GM18861 (cell line): ENCODE data around the gene NFYB.
"Not testable (repeated sequence)": the region's sequence is repeated elsewhere in the genome, so short reads cannot be mapped to it uniquely, and the experiment has no call there.

Source experiments
- ATAC-seq: cut with Tn5 transposase; IDR thresholded peaks from one replicate; pipeline ENCODE4 v1.9.1; 2021; ENCODE audit not compliant: unreplicated experiment

The NFYB gene

DNA sequence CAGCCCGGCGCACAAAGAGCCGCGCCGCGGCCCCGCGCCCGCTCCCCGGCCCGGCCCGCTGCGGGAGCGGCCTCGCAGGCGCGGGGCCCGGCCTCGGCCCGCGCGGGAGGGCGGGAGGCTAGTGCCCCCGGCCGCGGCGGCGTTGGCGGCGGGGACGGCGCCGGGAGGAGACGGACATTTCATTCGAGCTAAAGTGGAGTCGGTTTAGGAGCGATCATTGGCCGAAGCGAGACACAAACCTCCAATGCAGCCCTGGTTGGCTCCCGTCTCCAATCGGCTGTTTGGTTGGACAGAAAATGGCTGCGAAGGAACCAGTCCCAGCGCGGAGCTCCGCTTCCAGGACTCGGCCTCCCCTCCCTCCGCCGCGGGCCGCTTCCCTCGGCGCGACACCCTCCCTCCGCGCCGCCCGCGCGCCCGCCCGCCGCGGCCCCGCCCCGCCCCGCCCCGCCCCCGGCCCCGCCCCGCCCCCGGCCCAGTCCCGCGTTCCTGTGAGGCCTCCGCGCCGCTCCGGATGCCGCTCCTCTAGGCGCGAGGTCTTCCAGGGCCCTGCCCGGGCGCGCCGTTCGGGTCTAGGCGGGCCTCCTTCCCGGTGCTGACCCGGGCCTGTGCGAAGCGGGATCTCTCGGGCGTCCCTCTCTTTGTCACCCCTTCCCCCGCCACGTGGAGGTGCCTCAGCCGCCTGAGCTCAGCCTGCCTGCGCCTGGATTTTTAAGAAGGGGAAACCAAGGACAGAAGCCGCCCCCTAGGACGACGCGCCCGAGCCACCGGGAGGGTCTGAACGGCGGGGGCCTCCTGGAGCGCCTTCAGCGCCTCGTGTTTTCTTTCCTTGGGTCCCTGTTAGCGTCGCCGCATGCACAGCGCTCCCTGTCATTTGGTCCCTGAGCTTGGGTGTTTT, at the start of gene NFYB:
NFYB (minus strand) TSS at position 309 of the 895 bp plus-strand sequence. CDS start 2,757 bp downstream, outside the sequence.
- ATAC-seq: peak; percentile 87

DNA sequence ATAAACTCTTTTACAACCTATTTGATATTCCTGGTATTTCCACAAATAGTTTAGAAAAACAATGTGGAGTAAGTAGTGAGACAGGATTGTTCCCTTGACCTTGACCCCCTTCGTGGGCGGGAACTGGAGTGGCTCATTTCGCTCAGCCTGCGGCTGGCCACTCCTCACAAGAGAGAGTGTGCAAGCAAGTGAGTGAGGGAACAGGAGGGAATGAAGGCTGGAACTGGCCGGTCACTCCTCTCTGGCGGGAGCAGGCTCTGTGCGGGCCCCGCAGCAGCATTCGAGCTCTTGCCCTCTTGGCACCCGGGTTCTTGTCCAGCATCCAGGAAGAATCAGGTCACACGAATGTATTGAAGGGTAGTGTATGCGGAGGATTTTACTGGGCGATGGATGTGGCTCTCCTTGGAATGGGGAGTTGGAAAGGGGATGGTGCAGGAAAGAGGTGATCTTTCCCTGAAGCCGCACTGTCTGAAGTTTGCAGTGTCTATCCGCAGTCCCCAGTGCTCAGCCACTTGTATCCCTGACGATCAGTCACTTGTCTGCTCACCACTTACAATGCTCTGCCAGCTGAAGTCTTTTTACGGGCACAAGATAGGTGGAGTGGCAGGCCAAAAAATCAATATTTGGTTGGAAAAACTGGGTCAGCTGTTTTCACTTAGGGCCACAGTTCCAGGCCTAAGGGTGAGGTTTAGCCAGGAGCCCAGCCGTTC, 49.6 kb upstream of the NFYB start:
- ATAC-seq: no peak

- ATAC-seq: no peak
Observed at GRCh38 chr12:104183443-104183842, 45.4 kb upstream of the NFYB start.

GRCh38 chr12:104182621-104183378, 44.8 kb upstream of the NFYB start:
- no peak for ATAC-seq

DNA sequence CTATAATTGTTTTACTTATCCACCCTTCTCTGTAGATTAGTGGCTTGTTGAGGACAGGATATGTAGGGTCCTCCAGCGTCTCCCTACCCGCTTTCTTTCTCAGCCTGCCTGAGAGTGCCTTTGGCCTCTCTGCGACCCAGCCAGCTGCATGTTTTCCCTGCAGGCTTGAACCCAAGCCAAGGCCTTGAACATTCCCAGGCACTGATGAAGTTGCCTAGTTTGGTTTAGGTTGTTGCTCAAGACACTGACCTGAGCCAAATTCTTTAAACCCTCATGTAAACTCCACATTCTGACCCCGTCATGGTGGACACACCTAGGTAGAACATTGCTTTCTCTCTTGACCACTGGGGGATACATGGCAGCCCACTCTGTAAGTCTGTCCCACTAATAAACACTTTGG, 44.1 kb upstream of the NFYB start:
- no peak for ATAC-seq

DNA sequence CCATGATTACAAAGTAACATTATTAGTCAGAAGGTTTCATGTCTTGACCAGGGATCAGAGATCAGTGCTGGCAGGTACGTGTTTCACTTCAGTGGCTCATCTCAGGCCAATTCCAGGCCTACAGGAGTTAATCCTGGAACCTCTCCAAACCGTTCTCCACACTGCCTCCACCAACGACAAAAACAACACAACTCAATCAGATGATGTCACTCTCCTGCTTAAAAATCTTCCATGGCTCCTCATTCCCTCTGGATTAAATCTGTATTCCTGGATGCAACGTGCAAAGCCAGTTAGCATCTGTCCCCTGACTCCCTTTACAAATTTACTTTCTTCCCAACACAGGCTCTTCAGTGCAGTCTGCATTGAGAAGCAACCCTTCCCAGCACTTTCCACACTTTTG, 43.3 kb upstream of the NFYB start:
- ATAC-seq: no peak

- ATAC-seq: no peak
Observed at GRCh38 chr12:104180374-104180773, 42.4 kb upstream of the NFYB start.

GRCh38 chr12:104177663-104178501, 39.9 kb upstream of the NFYB start:
- no peak for ATAC-seq

GRCh38 chr12:104177336-104177662, 39.3 kb upstream of the NFYB start:
- no peak for ATAC-seq

DNA sequence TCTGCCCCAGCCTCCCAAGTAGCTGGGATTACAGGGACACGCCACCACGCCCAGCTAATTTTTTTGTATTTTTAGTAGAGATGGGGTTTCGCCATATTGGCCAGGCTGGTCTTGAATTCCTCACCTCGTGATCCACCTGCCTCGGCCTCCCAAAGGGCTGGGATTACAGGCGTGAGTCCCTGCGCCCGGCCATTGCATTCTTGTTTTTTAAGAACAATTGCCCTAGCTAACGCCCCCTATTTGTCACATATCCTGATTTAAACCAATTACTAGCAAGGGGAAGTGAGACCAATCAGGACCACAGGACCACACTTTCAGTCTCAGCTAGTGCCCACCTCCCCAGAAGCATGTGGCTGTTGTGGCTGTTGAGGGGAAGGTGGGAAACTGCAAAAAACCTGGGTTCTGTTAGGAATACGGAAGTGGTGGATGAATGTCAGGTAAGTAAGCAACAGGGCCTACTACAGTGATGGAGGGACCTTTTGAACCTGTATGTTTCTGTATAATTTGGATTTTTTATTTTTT, 37.8 kb upstream of the NFYB start:
- no peak for ATAC-seq

DNA sequence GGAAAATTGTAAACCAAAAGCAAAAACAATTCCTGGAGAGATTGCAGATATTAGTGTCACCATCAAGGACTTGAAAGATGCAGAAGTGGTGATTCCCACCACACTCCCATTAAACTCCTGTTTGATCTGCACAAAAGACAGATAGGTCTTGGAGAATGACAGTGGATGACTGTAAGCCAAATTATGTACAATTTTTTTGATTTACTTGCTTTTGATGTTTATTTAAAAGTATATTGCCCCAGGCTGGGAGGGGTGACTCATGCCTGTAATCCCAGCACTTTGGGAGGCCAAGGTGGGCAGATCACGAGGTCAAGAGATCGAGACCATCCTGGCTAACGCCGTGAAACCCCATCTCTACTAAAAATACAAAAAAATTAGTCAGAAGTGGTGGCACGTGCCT, 35.8 kb upstream of the NFYB start:
- ATAC-seq: not testable (repeated sequence)

GRCh38 chr12:104172570-104172947, 34.5 kb upstream of the NFYB start:
- ATAC-seq: no peak

DNA sequence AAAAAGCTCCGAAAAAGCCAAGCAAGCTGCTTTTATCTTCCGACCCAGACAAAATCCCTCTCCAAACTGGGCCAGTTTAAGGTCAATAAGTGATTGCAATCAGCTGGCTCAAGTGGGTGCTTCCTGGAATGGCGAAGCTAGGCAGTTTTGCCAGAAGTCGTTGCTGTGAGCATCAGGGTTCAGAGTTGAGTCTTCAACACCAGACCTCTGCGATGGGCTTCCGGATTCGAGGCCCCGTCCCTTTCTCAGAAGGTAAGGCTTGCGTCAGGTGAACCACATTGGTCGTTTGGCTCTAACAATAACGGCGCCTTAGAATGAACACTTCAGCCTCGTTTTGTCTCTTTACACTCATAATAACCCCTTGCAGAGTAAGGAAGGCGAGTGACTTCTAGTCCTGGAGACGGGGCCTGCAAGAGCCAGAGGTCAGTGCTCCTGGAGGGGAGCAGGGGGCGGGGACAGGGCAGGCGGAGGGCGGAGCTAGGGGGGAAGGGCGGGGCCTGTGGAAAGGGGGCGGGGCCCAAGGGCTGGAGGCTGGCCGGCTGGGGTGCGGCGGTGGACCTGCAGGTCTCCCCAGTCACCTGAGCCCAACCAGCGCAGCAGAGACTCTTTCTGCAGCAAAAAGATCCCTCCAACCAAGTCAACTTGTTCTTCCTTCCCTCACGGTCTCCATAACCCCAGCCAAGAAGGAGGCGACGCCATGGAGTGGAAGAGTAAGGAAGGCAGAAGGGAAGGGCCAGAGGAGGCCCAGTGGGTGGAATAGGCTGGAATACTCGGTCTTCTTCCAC, 34.0 kb upstream of the NFYB start:
- no peak for ATAC-seq

DNA sequence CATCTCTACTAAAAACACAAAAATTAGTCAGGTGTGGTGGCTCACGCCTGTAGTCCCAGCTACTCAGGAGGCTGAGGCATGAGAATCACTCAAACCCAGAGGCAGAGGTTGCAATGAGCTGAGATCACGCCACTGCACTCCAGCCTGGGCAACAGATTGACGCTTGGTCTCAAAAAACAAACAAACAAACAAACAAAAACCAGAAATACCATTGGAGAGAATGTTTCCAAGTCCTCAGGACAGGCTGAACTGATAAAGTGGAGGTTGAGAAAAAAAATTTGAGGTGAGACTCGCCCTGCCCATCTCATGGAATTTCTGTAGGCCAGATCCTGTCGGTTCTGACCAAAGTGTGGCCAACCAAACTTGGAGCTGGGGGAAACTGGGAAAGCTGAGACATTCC, 30.6 kb upstream of the NFYB start:
- ATAC-seq: no peak

GRCh38 chr12:104167519-104168458, 29.8 kb upstream of the NFYB start:
- ATAC-seq: no peak

DNA sequence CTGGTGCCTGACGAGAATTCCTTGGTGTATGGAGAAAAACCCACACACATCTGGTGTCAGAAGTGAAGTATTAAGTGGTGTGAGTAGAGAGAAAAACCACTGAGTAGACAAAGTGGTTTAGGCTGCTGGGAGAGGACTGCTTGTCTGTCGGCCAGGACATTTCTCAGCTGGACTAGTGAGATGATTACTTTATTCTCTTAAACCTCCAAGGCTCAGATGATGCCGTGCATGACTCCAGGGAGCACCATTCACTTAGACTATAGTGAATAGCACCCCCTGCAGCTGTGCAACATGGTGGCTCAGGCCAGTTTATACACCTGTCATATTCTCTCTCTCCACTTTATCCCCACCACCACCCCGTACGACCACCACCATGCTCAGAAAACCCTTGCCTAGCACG, 28.5 kb upstream of the NFYB start:
- no peak for ATAC-seq

DNA sequence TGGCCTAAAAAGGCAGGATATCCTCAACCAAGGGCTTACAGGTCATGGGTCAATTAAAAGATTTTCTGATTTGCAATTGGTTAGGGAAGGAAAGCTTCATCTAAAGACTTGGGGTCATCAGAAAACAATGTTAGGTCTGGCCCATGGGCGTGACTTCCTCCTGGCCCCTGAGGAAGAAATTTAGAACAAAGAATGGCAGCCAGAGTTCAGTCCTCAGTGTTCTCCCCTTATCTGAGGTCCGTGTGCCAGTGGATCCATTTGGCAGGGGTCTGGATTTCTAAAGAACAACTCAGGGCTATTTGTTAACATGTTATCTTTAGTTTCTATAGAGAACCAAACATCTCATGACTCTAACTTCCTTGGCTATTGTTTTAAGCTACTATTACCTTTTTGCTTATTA, 27.8 kb upstream of the NFYB start:
- no peak for ATAC-seq

- no peak for ATAC-seq
Observed at GRCh38 chr12:104164634-104165033, 26.6 kb upstream of the NFYB start.

DNA sequence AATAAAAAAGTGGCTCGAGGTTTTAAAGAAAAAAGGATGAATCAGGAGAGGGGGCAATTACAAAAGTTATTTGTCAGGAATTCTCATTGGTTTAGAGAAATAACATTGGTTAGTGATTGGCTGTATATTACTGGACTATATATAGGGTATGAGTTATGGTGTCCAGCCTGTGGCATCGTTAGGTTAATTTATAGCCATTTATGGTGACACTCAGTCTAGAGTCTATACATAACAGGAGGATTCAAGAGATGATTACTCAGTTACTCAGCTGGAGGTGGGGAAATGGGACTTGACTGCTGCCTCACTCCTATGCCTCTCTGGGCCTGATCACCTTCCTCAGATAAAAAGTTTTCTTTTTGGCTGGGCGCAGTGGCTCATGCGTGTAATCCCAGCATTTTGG, 25.6 kb upstream of the NFYB start:
- no peak for ATAC-seq
